ENCODE results near the gene APEX1.

- TF ChIP-seq CTCF (IDR thresholded peaks at IDR 0.05; ENCODE audit: low read depth, low read length, poor library complexity, severe bottlenecking): no peak
- TF ChIP-seq EZH2phosphoT487 (IDR thresholded peaks at IDR 0.05; ENCODE audit: borderline replicate concordance, low read length): no peak
These were observed 31.8 kb downstream of the APEX1 start for GRCh38 chr14:20486684-20487395.
